ENCODE measurements around the gene FBXO40. TPM values are rescaled to one million over a fixed set of nuclear protein-coding genes. Genes with fewer than 3 reads are reported as not detected.

The FBXO40 gene
- total and polyA plus RNA-seq, 2 experiments from 2014 or later, result 0.03 TPM; not detected in 1

DNA sequence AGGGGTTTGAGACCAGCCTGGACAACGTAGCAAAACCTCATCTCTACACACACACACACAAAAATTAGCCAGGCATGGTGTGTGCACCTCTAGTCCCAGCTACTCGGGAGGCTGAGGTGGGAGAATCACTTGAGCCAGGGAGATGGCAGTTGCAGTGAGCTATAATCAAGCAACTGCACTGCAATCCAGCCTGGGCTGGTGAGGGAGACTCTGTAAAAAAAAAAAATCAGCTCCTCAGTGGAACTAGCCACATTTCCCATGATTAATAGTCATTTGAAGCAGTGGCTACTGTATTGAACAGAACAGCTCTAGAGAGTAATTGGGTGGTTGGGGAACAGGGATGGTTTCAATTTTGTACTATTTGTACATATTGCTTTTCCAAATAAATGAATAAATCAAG, 11.5 kb upstream of the FBXO40 start:
- Histone ChIP-seq H3K4me2 (no peak overlapping the region), H3K79me2 (replicated peaks; ENCODE audit: insufficient read depth) (no peaks in the 10 kb centered on the region), H3F3A (replicated peaks; ENCODE audit: low read depth) (no peaks in the 10 kb centered on the region), H3K4me3 (no peak overlapping the region), H3K27ac (ENCODE audit: low read depth) (no peak overlapping the region), H3K9me2 (ENCODE audit: insufficient read depth) (0 out of 2 replicates have a peak, but pooled peaks cover 4% of the 10 kb centered on the region), H3K36me3 (ENCODE audit: insufficient read depth) (no peaks in the 10 kb centered on the region), H2AFZ (no peak overlapping the region), H3K27me3 (ENCODE audit: insufficient read depth) (no peaks in the 10 kb centered on the region), H3K4me1 (ENCODE audit: insufficient read depth) (no peaks in the 10 kb centered on the region; the same call in 1 of the 2 replicates), H4K20me1 (replicated peaks; ENCODE audit: insufficient read depth) (no peaks in the 10 kb centered on the region)
- no peak overlapping the region for H3K27ac Mint-ChIP-seq
- peaks cover 5% of the 10 kb centered on the region; the same call in 1 of the 3 replicates for H3K4me1 Mint-ChIP-seq
- H3K27me3 Mint-ChIP-seq (ENCODE audit: insufficient read depth, low read depth, poor library complexity), result peaks cover 3% of the 10 kb centered on the region
- no peaks in the 10 kb centered on the region; the same call in 2 of the 3 replicates for H3K36me3 Mint-ChIP-seq (ENCODE audit: low read depth)
- ATAC-seq (no peak), DNase-seq (ENCODE audit: low spot score) (no peak)
- no peak for TF ChIP-seq STAT1 (IDR thresholded peaks at IDR 0.05; ENCODE audit: unreplicated experiment)
- H3K9me3 Mint-ChIP-seq, result no peaks in the 10 kb centered on the region
- H3K4me3 Mint-ChIP-seq, result no peak overlapping the region

DNA sequence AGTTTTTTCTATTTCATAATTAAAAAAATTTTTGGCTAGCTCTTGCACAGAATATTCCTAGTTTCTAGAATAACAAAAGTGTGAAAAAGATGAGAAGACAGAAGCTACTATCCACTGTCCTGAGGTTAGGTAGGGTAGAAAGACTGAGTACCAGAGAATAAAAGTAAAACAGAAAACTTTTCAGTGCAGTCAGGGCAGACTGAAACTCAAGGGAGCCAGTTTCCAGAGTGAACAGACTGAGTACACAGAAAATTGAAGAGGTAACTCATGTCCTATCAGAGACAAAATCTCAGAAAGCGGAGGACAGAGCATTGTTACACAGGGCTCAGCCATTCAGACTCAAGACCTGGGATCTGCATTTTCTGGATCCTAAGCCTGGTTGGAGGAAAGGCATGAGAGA, 8.8 kb upstream of the FBXO40 start:
- Histone ChIP-seq H3K79me2 (replicated peaks; ENCODE audit: insufficient read depth) (no peaks in the 10 kb centered on the region), H3K9me2 (ENCODE audit: insufficient read depth) (0 out of 2 replicates have a peak, but pooled peaks cover 4% of the 10 kb centered on the region), H3K4me3 (no peak overlapping the region), H3K4me2 (no peak overlapping the region), H2AFZ (peak overlapping the region; percentile 86; the same call in 1 of the 2 replicates), H3K27me3 (ENCODE audit: insufficient read depth) (no peaks in the 10 kb centered on the region), H3F3A (replicated peaks; ENCODE audit: low read depth) (no peaks in the 10 kb centered on the region), H4K20me1 (replicated peaks; ENCODE audit: insufficient read depth) (no peaks in the 10 kb centered on the region), H3K36me3 (ENCODE audit: insufficient read depth) (no peaks in the 10 kb centered on the region), H3K4me1 (ENCODE audit: insufficient read depth) (no peaks in the 10 kb centered on the region; the same call in 1 of the 2 replicates), H3K27ac (ENCODE audit: low read depth) (no peak overlapping the region)
- H3K4me3 Mint-ChIP-seq, result no peak overlapping the region
- peaks cover 6% of the 10 kb centered on the region for H3K27me3 Mint-ChIP-seq (ENCODE audit: insufficient read depth, low read depth, poor library complexity)
- peaks cover 5% of the 10 kb centered on the region; the same call in 1 of the 3 replicates for H3K4me1 Mint-ChIP-seq
- no peaks in the 10 kb centered on the region for H3K9me3 Mint-ChIP-seq
- peaks cover 6% of the 10 kb centered on the region for H3K36me3 Mint-ChIP-seq (ENCODE audit: low read depth)
- DNase-seq (ENCODE audit: low spot score) (no peak), ATAC-seq (no peak)
- H3K27ac Mint-ChIP-seq, result no peak overlapping the region
- TF ChIP-seq ZNF462 (CRISPR knock-in tag; IDR thresholded peaks at IDR 0.05) (no peak), CREB1 (CRISPR knock-in tag; IDR thresholded peaks at IDR 0.05; ENCODE audit: low read depth) (no peak), ZNF331 (CRISPR knock-in tag; IDR thresholded peaks at IDR 0.05; ENCODE audit: low read depth) (no peak), NANOG (IDR thresholded peaks at IDR 0.05; ENCODE audit: borderline replicate concordance) (no peak), ZNF114 (CRISPR knock-in tag; IDR thresholded peaks at IDR 0.05) (no peak), POLR2AphosphoS5 (IDR thresholded peaks at IDR 0.05; ENCODE audit: low read depth) (no peak), EZH2phosphoT487 (IDR thresholded peaks at IDR 0.05; ENCODE audit: unreplicated experiment) (no peak), STAT1 (IDR thresholded peaks at IDR 0.05; ENCODE audit: unreplicated experiment) (no peak), EZH2 (IDR thresholded peaks at IDR 0.05; ENCODE audit: low read depth, unreplicated experiment) (no peak)
- TF ChIP-seq, protein P1, sequence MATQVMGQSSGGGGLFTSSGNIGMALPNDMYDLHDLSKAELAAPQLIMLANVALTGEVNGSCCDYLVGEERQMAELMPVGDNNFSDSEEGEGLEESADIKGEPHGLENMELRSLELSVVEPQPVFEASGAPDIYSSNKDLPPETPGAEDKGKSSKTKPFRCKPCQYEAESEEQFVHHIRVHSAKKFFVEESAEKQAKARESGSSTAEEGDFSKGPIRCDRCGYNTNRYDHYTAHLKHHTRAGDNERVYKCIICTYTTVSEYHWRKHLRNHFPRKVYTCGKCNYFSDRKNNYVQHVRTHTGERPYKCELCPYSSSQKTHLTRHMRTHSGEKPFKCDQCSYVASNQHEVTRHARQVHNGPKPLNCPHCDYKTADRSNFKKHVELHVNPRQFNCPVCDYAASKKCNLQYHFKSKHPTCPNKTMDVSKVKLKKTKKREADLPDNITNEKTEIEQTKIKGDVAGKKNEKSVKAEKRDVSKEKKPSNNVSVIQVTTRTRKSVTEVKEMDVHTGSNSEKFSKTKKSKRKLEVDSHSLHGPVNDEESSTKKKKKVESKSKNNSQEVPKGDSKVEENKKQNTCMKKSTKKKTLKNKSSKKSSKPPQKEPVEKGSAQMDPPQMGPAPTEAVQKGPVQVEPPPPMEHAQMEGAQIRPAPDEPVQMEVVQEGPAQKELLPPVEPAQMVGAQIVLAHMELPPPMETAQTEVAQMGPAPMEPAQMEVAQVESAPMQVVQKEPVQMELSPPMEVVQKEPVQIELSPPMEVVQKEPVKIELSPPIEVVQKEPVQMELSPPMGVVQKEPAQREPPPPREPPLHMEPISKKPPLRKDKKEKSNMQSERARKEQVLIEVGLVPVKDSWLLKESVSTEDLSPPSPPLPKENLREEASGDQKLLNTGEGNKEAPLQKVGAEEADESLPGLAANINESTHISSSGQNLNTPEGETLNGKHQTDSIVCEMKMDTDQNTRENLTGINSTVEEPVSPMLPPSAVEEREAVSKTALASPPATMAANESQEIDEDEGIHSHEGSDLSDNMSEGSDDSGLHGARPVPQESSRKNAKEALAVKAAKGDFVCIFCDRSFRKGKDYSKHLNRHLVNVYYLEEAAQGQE (IDR thresholded peaks at IDR 0.05; ENCODE audit: unreplicated experiment), result no peak
- TF ChIP-seq, protein P2, sequence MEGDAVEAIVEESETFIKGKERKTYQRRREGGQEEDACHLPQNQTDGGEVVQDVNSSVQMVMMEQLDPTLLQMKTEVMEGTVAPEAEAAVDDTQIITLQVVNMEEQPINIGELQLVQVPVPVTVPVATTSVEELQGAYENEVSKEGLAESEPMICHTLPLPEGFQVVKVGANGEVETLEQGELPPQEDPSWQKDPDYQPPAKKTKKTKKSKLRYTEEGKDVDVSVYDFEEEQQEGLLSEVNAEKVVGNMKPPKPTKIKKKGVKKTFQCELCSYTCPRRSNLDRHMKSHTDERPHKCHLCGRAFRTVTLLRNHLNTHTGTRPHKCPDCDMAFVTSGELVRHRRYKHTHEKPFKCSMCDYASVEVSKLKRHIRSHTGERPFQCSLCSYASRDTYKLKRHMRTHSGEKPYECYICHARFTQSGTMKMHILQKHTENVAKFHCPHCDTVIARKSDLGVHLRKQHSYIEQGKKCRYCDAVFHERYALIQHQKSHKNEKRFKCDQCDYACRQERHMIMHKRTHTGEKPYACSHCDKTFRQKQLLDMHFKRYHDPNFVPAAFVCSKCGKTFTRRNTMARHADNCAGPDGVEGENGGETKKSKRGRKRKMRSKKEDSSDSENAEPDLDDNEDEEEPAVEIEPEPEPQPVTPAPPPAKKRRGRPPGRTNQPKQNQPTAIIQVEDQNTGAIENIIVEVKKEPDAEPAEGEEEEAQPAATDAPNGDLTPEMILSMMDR (conservative IDR thresholded peaks at IDR 0.05; ENCODE audit: low read depth in 2 of 2), result no peak

Measured in GM23338 (cell line).